Liver (tissue), 3 donors: Measurements from ENCODE around the gene TMEM18.

Experiments used
- HNF4G ChIP-seq: IDR thresholded peaks from 2 replicates; pipeline ENCODE4 v1.6.1; 2016; ENCODE audit warnings: antibody characterized with exemption
- NR2F2 ChIP-seq: IDR thresholded peaks from 2 replicates; pipeline ENCODE4 v1.6.1; 2016; ENCODE audit warnings: antibody characterized with exemption
- SP1 ChIP-seq: IDR thresholded peaks from 2 replicates; pipeline ENCODE4 v1.6.1; 2018; ENCODE audit warnings: antibody characterized with exemption, mild to moderate bottlenecking
- YY1 ChIP-seq: IDR thresholded peaks from 2 replicates; pipeline ENCODE4 v1.6.1; 2016; ENCODE audit warnings: antibody characterized with exemption, mild to moderate bottlenecking
- TF ChIP-seq, protein P1 (sequence below): IDR thresholded peaks from 2 replicates; pipeline ENCODE4 v1.6.1; 2016; ENCODE audit warnings: antibody characterized with exemption, mild to moderate bottlenecking
- TF ChIP-seq, protein P2 (sequence below): IDR thresholded peaks from 2 replicates; pipeline ENCODE4 v1.6.1; 2016; ENCODE audit warnings: antibody characterized with exemption
- TF ChIP-seq, protein P3 (sequence below): fragments of 150-350 bp; IDR thresholded peaks from 2 replicates; pipeline ENCODE4 v1.5.1; 2017; ENCODE audit warnings: improper control_type of control experiment, low read depth, low read length; ENCODE audit not compliant: missing input control
- TF ChIP-seq, protein P4 (sequence below): IDR thresholded peaks from 2 replicates; pipeline ENCODE4 v1.6.1; 2016; ENCODE audit warnings: antibody characterized with exemption
- donor health status: healthy.
- donor health status: healthy.

DNA sequence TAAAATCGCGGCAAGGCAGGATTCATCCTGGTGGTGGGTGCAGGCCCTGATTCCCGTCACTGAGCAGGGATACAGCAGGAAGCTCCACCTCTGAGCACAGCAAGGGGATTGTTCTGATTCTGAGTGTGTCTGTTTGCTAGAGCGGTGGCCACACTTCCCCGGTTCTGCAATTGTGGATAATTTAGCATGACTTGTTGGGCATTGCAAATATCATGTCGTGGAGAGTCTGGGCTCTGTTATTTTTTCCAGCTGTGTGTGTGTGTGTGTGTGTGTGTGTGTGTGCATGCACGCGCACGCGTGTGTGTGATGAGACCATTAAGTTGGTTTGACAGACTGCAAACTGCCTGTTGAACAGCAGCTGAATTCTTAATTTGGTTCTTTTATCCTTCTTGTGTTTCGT, 4.1 kb upstream of the TMEM18 start:
- TF ChIP-seq, protein P1, sequence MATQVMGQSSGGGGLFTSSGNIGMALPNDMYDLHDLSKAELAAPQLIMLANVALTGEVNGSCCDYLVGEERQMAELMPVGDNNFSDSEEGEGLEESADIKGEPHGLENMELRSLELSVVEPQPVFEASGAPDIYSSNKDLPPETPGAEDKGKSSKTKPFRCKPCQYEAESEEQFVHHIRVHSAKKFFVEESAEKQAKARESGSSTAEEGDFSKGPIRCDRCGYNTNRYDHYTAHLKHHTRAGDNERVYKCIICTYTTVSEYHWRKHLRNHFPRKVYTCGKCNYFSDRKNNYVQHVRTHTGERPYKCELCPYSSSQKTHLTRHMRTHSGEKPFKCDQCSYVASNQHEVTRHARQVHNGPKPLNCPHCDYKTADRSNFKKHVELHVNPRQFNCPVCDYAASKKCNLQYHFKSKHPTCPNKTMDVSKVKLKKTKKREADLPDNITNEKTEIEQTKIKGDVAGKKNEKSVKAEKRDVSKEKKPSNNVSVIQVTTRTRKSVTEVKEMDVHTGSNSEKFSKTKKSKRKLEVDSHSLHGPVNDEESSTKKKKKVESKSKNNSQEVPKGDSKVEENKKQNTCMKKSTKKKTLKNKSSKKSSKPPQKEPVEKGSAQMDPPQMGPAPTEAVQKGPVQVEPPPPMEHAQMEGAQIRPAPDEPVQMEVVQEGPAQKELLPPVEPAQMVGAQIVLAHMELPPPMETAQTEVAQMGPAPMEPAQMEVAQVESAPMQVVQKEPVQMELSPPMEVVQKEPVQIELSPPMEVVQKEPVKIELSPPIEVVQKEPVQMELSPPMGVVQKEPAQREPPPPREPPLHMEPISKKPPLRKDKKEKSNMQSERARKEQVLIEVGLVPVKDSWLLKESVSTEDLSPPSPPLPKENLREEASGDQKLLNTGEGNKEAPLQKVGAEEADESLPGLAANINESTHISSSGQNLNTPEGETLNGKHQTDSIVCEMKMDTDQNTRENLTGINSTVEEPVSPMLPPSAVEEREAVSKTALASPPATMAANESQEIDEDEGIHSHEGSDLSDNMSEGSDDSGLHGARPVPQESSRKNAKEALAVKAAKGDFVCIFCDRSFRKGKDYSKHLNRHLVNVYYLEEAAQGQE = no peak
- TF ChIP-seq NR2F2 (no peak), SP1 (no peak), YY1 (no peak), HNF4G (no peak)
- TF ChIP-seq, protein P2, sequence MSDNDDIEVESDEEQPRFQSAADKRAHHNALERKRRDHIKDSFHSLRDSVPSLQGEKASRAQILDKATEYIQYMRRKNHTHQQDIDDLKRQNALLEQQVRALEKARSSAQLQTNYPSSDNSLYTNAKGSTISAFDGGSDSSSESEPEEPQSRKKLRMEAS = no peak
- TF ChIP-seq, protein P3, sequence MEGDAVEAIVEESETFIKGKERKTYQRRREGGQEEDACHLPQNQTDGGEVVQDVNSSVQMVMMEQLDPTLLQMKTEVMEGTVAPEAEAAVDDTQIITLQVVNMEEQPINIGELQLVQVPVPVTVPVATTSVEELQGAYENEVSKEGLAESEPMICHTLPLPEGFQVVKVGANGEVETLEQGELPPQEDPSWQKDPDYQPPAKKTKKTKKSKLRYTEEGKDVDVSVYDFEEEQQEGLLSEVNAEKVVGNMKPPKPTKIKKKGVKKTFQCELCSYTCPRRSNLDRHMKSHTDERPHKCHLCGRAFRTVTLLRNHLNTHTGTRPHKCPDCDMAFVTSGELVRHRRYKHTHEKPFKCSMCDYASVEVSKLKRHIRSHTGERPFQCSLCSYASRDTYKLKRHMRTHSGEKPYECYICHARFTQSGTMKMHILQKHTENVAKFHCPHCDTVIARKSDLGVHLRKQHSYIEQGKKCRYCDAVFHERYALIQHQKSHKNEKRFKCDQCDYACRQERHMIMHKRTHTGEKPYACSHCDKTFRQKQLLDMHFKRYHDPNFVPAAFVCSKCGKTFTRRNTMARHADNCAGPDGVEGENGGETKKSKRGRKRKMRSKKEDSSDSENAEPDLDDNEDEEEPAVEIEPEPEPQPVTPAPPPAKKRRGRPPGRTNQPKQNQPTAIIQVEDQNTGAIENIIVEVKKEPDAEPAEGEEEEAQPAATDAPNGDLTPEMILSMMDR = no peak
- TF ChIP-seq, protein P4, sequence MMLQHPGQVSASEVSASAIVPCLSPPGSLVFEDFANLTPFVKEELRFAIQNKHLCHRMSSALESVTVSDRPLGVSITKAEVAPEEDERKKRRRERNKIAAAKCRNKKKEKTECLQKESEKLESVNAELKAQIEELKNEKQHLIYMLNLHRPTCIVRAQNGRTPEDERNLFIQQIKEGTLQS = no peak
